K562 (cell line): ENCODE measurements around the gene TBXA2R. TPM values are rescaled to one million over a fixed set of nuclear protein-coding genes. Genes with fewer than 3 reads are reported as not detected.

ENCODE experiments used
- ATAC-seq: fragments of 200-7000 bp; cut with Tn5 transposase; 3 replicates; pipeline ENCODE4 v1.9.1; 2020; ENCODE audit warnings: moderate library complexity
- BruUV-seq: library from RNA; stranded (reverse); fragments of 400-500 nt; replicated peaks from 2 replicates; lab custom pipeline; 2021; lab: Mats Ljungman, UMichigan
- CTCF ChIA-PET: fragments of 300-600 bp; formaldehyde crosslinking; extraction: SDS; loops from one replicate; lab custom pipeline; 2021; ENCODE audit warnings: low intra/inter-chr PET ratio; lab: Yijun Ruan, JAX
- POLR2A ChIA-PET: fragments of 300-600, 350-650 bp; sonication (Branson Sonifier 250); formaldehyde crosslinking; extraction: SDS; loops from one replicate; lab custom pipeline; 2021; ENCODE audit warnings: antibody characterized with exemption, inconsistent platforms; lab: Yijun Ruan, JAX
- DNase-seq, 4 experiments: peaks; one replicate each; pipeline versions ENCODE4 v3.0.0 to v3.0.0-alpha.2; 2011 to 2018; ENCODE audit warnings: low spot score in 3 of 4, mixed read lengths in 3 of 4; ENCODE audit errors: extremely low read depth in 1 of 4
- FAIRE-seq: peaks from 2 replicates; lab custom pipeline; 2011; peaks lifted over from hg19 to GRCh38; lab: Jason Lieb, UNC
- H2AFZ ChIP-seq: 2 replicates; pipeline ENCODE4 v1.6.0; 2011; ENCODE audit warnings: low read depth, low read length, control low read depth, inconsistent platforms
- H3K27ac ChIP-seq: fragments of 200-600 bp; 3 replicates; pipeline ENCODE4 v1.8.0; 2011; ENCODE audit warnings: low read depth, mild to moderate bottlenecking, control low read depth, inconsistent platforms, low read length, moderate library complexity, mixed read lengths; ENCODE audit errors: extremely low read depth
- H3K27me3 ChIP-seq, 2 experiments: fragments of 300-600 bp in 1 of 2; 2 replicates in 1 of 2; 3 replicates in 1 of 2; pipeline versions ENCODE4 v1.6.0 to v1.8.0; 2011; ENCODE audit warnings: inconsistent platforms in 2 of 2, low read length in 2 of 2, mild to moderate bottlenecking in 1 of 2, mixed read lengths in 1 of 2, moderate library complexity in 1 of 2; ENCODE audit not compliant: control insufficient read depth in 2 of 2, insufficient read depth in 2 of 2
- H3K36me3 ChIP-seq: fragments of 300-600 bp; 3 replicates; pipeline ENCODE4 v1.8.0; 2011; ENCODE audit warnings: mild to moderate bottlenecking, low read length, inconsistent platforms; ENCODE audit not compliant: control insufficient read depth, insufficient read depth
- H3K4me1 ChIP-seq, 2 experiments: fragments of 200-600 bp in 1 of 2; replicated peaks in 1 of 2; 2 replicates in 1 of 2; 3 replicates in 1 of 2; pipeline versions ENCODE4 v1.5.1 to v1.8.0; 2011; ENCODE audit warnings: inconsistent platforms in 2 of 2, low read length in 2 of 2, mild to moderate bottlenecking in 1 of 2, mixed read lengths in 1 of 2, moderate library complexity in 1 of 2; ENCODE audit not compliant: control insufficient read depth in 2 of 2, insufficient read depth in 2 of 2
- H3K4me2 ChIP-seq: 2 replicates; pipeline ENCODE4 v1.6.1; 2011; ENCODE audit warnings: low read length, control low read depth, inconsistent platforms, mixed read lengths; ENCODE audit not compliant: insufficient read depth
- H3K4me3 ChIP-seq: fragments of 200-600 bp; sonication (generic), shearing (Covaris generic); 2 replicates; pipeline ENCODE4 v1.5.1; 2016; ENCODE audit warnings: control low read depth, inconsistent platforms
- H3K79me2 ChIP-seq: fragments of 200-600 bp; 3 replicates; pipeline ENCODE4 v1.8.0; 2011; ENCODE audit warnings: low read length, inconsistent platforms; ENCODE audit not compliant: control insufficient read depth, insufficient read depth
- H3K9ac ChIP-seq, 2 experiments: 2 replicates each; pipeline versions ENCODE4 v1.6.0 to v1.6.1; 2011; ENCODE audit warnings: low read depth in 2 of 2, low read length in 2 of 2, control low read depth in 1 of 2, inconsistent platforms in 1 of 2, mild to moderate bottlenecking in 1 of 2, mixed read lengths in 1 of 2; ENCODE audit not compliant: insufficient read depth in 1 of 2
- H3K9me1 ChIP-seq: one replicate; pipeline ENCODE4 v1.6.0; 2011; ENCODE audit warnings: inconsistent platforms, mild to moderate bottlenecking, low read length, moderate library complexity; ENCODE audit not compliant: control insufficient read depth, insufficient read depth
- H3K9me3 ChIP-seq: replicated peaks from 2 replicates; pipeline ENCODE4 v1.5.1; 2011; ENCODE audit warnings: low read depth, low read length, inconsistent platforms; ENCODE audit not compliant: control insufficient read depth, insufficient read depth
- H4K20me1 ChIP-seq: replicated peaks from 2 replicates; pipeline ENCODE4 v1.6.1; 2011; ENCODE audit warnings: low read length, inconsistent platforms, mixed read lengths; ENCODE audit not compliant: control insufficient read depth, insufficient read depth
- ATF1 ChIP-seq, 2 experiments: fragments of 450-650 bp in 1 of 2; IDR thresholded peaks; 2 replicates each; pipeline ENCODE4 v1.6.1; 2016; ENCODE audit warnings: missing compliant biosample characterization in 1 of 2, missing genetic modification characterization in 1 of 2
- ATF7 ChIP-seq: fragments of 450-650 bp; IDR thresholded peaks from 2 replicates; pipeline ENCODE4 v1.7.1; 2014; ENCODE audit warnings: mild to moderate bottlenecking, moderate library complexity
- BHLHE40 ChIP-seq: IDR thresholded peaks from 2 replicates; pipeline ENCODE4 v1.6.1; 2011; ENCODE audit warnings: low read length, improper control_type of control experiment
- CLOCK ChIP-seq: fragments of 250-450 bp; sonication (Bioruptor Pico); IDR thresholded peaks from 2 replicates; pipeline ENCODE4 v1.4.0; 2020; ENCODE audit warnings: mild to moderate bottlenecking, moderate library complexity, borderline replicate concordance
- DEAF1 ChIP-seq: fragments of 450-650 bp; formaldehyde crosslinking; IDR thresholded peaks from 2 replicates; pipeline ENCODE4 v1.4.0; 2020; ENCODE audit warnings: mild to moderate bottlenecking, moderate library complexity
- E2F3 ChIP-seq: fragments of 250-450 bp; sonication (Bioruptor Pico); IDR thresholded peaks from 2 replicates; pipeline ENCODE4 v1.4.0; 2020; ENCODE audit warnings: mild to moderate bottlenecking
- GATAD2A ChIP-seq: fragments of 450-650 bp; IDR thresholded peaks from 2 replicates; pipeline ENCODE4 v1.6.1; 2017
- KLF1 ChIP-seq: fragments of 450-650 bp; IDR thresholded peaks from 2 replicates; pipeline ENCODE4 v1.6.1; 2016; ENCODE audit warnings: missing genetic modification characterization, missing compliant biosample characterization
- NFYB ChIP-seq: IDR thresholded peaks from 2 replicates; pipeline ENCODE4 v1.6.1; 2011; ENCODE audit warnings: mild to moderate bottlenecking, moderate library complexity; ENCODE audit not compliant: insufficient read length; ENCODE audit errors: extremely low read depth
- PTRF ChIP-seq: fragments of 450-650 bp; IDR thresholded peaks from 2 replicates; pipeline ENCODE4 v1.6.1; 2016; ENCODE audit warnings: mild to moderate bottlenecking, missing genetic modification characterization, missing compliant biosample characterization
- RCOR1 ChIP-seq, 2 experiments: IDR thresholded peaks; 2 replicates each; pipeline ENCODE4 v1.6.1; 2012; ENCODE audit warnings: low read depth in 2 of 2, low read length in 2 of 2, borderline replicate concordance in 1 of 2, improper control_type of control experiment in 1 of 2
- SIN3B ChIP-seq: fragments of 450-650 bp; IDR thresholded peaks from 2 replicates; pipeline ENCODE4 v1.6.1; 2017; ENCODE audit warnings: low read depth, mild to moderate bottlenecking, moderate library complexity
- SRF ChIP-seq, 2 experiments: fragments of 250-450, 450-650 bp in 1 of 2; sonication (Bioruptor Pico) in 1 of 2; sonication (generic) in 1 of 2; formaldehyde crosslinking; IDR thresholded peaks; 2 replicates each; pipeline versions ENCODE4 v1.5.0 to v1.5.1; 2020 to 2022; ENCODE audit warnings: mild to moderate bottlenecking in 1 of 2, missing genetic modification reagents in 1 of 2
- STAG1 ChIP-seq: sonication (generic); formaldehyde crosslinking; IDR thresholded peaks from 2 replicates; pipeline ENCODE4 v1.5.0; 2020; ENCODE audit warnings: missing genetic modification reagents, borderline replicate concordance
- TAF1 ChIP-seq: IDR thresholded peaks from 2 replicates; pipeline ENCODE4 v1.6.1; 2011; ENCODE audit warnings: mild to moderate bottlenecking, low read length, moderate library complexity; ENCODE audit not compliant: insufficient read depth, control insufficient read depth, severe bottlenecking; ENCODE audit errors: extremely low read depth
- TCF3 ChIP-seq: sonication (generic); formaldehyde crosslinking; IDR thresholded peaks from 2 replicates; pipeline ENCODE4 v1.4.0; 2020; ENCODE audit warnings: mild to moderate bottlenecking, missing genetic modification reagents
- ZFP30 ChIP-seq: fragments of 250-450 bp; sonication (Bioruptor Pico); IDR thresholded peaks from 2 replicates; pipeline ENCODE4 v1.8.0; 2022; ENCODE audit warnings: moderate library complexity, mild to moderate bottlenecking, inconsistent platforms, borderline replicate concordance
- WGBS: fragments of 100-300 bp; shearing (Covaris generic); methylation state at CpG from one replicate; pipeline ENCODE4 v1.1.6; 2016; ENCODE audit warnings: low coverage, mixed read lengths; ENCODE audit not compliant: insufficient coverage; ENCODE audit errors: missing lambda C conversion rate; 5-methylcytosine and 5-hydroxymethylcytosine counted together
- in situ Hi-C: fragments of 300-500 bp; cut with MboI; formaldehyde crosslinking; loops from 4 replicates; pipeline ENCODE4 v1.15.0; 2018; ENCODE audit warnings: inconsistent platforms, mixed read lengths
- intact Hi-C: fragments of 100-400 bp; cut with micrococcal nuclease; formaldehyde crosslinking; loops from 2 replicates; pipeline ENCODE4 v1.14.2; 2022
- polyA plus RNA-seq, 8 experiments: library from polyadenylated mRNA; depleted of rRNA in 4 of 8; stranded (reverse) in 5 of 8; unstranded in 3 of 8; fragments of >200 nt; fragmentation: Nextera tagmentation in 2 of 8; fragmentation: Illumina TruSeq in 1 of 8; extraction: Ambion mirVana in 2 of 8; extraction: Trizol in 1 of 8; gene quantifications; 2 replicates each; pipeline versions ENCODE4 v1.2.1 to v1.2.3, GENCODE V29; 2011 to 2014; ENCODE audit warnings: inconsistent platforms in 1 of 8, missing spikeins in 1 of 8
- total RNA-seq, 7 experiments: library from RNA; depleted of rRNA in 6 of 7; stranded (reverse); fragments of >200 nt in 6 of 7; fragmentation: Illumina TruSeq in 2 of 7; extraction: Trizol in 2 of 7; gene quantifications; 2 replicates each; pipeline versions ENCODE4 v1.2.1 to v1.2.3, GENCODE V29; 2011 to 2021; ENCODE audit warnings: low replicate concordance in 1 of 7

Gene TBXA2R
- total and polyA plus RNA-seq, 9 of the 15 experiments (the other 6 are each of a cell fraction or from before 2014, with no cell fraction given), result 1.5 to 24.0 (median 2.8) TPM

- no peak for TF ChIP-seq CLOCK (CRISPR knock-in tag)
- no peak for TF ChIP-seq STAG1 (CRISPR knock-in tag)
- peak; percentile 40 for TF ChIP-seq TAF1
Observed at GRCh38 chr19:3572855-3573161, 33.9 kb downstream of the TBXA2R start, which contains the start of gene HMG20B (continued).

- in situ Hi-C loops (no loop called here), intact Hi-C loops (loop anchor here (2.0 kb wide), 1 partner anchor 15 kb away; the partner anchor contains the start of gene MFSD12)
- H3K36me3 ChIP-seq, result peaks cover 31% of the 10 kb centered on the region
- ATAC-seq (peak; percentile 92), DNase-seq (peak; percentile 93 to 100 (median 96)), FAIRE-seq (peak; percentile 99)
- H3K9me1 ChIP-seq, result no peaks in the 10 kb centered on the region
- peak overlapping the region; percentile 98 for H3K4me3 ChIP-seq
- peak overlapping the region; percentile 53 for H3K4me2 ChIP-seq
- CTCF ChIA-PET, result no interaction called here
- peaks cover 25 to 62% of the 10 kb centered on the region in 2 experiments for H3K4me1 ChIP-seq
- H4K20me1 ChIP-seq, result peaks cover 3% of the 10 kb centered on the region; the same call in 1 of the 2 replicates
- peak overlapping the region; percentile 37 for H2AFZ ChIP-seq
- POLR2A ChIA-PET, result no interaction called here
- no TSS peak for BruUV-seq
- peak overlapping the region in 1 of 2 experiments; percentile 22; a peak in 2 of 4 replicates for H3K9ac ChIP-seq
- WGBS, result 7% methylated on average over 40 of the region's 48 CpGs
- H3K27ac ChIP-seq, result no peak overlapping the region
- no peaks in the 10 kb centered on the region for H3K27me3 ChIP-seq
- no peaks in the 10 kb centered on the region for H3K9me3 ChIP-seq
- H3K79me2 ChIP-seq, result peaks cover 20% of the 10 kb centered on the region
- TF ChIP-seq DEAF1 (CRISPR knock-in tag) (peak; percentile 100), E2F3 (CRISPR knock-in tag) (no peak), BHLHE40 (peak; percentile 78), SRF (CRISPR knock-in tag; IDR thresholded peaks at IDR 0.05) (peak in 1 of 2 experiments; percentile 58; a peak in 1 of 4 replicates), GATAD2A (peak; percentile 98), ATF7 (peak; percentile 71), SIN3B (no peak), KLF1 (tag) (0 out of 2 replicates have a peak, but pooled peaks have one; percentile 52), RCOR1 (IDR thresholded peaks at IDR 0.05; ENCODE audit: borderline replicate concordance in 1 of 2, low read depth in 2 of 2, low read length in 2 of 2) (peak in 1 of 2 experiments; percentile 66; a peak in 1 of 4 replicates), PTRF (tag) (no peak), TCF3 (CRISPR knock-in tag) (no peak), NFYB (peak; percentile 95), ATF1 (CRISPR knock-in tag; IDR thresholded peaks at IDR 0.05) (0 out of 2 replicates have a peak, but pooled peaks have one; percentile 27), ATF1 (tag; IDR thresholded peaks at IDR 0.05) (peak; percentile 57), ZFP30 (CRISPR knock-in tag) (no peak)
Observed at GRCh38 chr19:3572132-3572854, 34.4 kb downstream of the TBXA2R start.
